PC-3 (cell line): ENCODE results near the gene CYRIA. TPM values are rescaled to one million over a fixed set of nuclear protein-coding genes. Genes with fewer than 3 reads are reported as not detected.

Source experiments
- ATAC-seq: fragments of 200-7000 bp; cut with Tn5 transposase; 2 replicates; pipeline ENCODE4 v1.9.1; 2020; ENCODE audit warnings: mild to moderate bottlenecking, moderate library complexity
- BruUV-seq: library from RNA; stranded (reverse); fragments of 400-500 nt; replicated peaks from 2 replicates; lab custom pipeline; 2021; lab: Mats Ljungman, UMichigan
- CTCF ChIA-PET: fragments of 300-600 bp; sonication (Branson Sonifier 250); formaldehyde crosslinking; loops from one replicate; lab custom pipeline; 2022; ENCODE audit warnings: antibody characterized with exemption; lab: Charles Lee
- POLR2A ChIA-PET: fragments of 300-600 bp; sonication (Branson Sonifier 250); formaldehyde crosslinking; loops from one replicate; lab custom pipeline; 2022; ENCODE audit warnings: antibody characterized with exemption; ENCODE audit not compliant: unreplicated experiment; lab: Charles Lee
- DNase-seq: peaks from one replicate; pipeline ENCODE4 v3.0.0-alpha.2; 2015
- H2AFZ ChIP-seq: fragments of 300-600 bp; sonication (generic); 2 replicates; pipeline ENCODE4 v1.6.0; 2016; ENCODE audit warnings: antibody characterized with exemption, low read length
- H3F3A ChIP-seq: fragments of 300-600 bp; sonication (generic); one replicate; pipeline ENCODE4 v1.6.0; 2017; ENCODE audit warnings: antibody characterized with exemption, low read length, control low read depth, mild to moderate bottlenecking; ENCODE audit not compliant: unreplicated experiment
- H3K27ac ChIP-seq: fragments of 300-600 bp; sonication (generic); 2 replicates; pipeline ENCODE4 v1.5.1; 2016; ENCODE audit warnings: mild to moderate bottlenecking, low read length
- H3K27me3 ChIP-seq: fragments of 300-600 bp; sonication (generic); 2 replicates; pipeline ENCODE4 v1.6.1; 2016; ENCODE audit warnings: low read length, mixed read lengths
- H3K36me3 ChIP-seq: fragments of 300-600 bp; sonication (generic); 2 replicates; pipeline ENCODE4 v1.6.1; 2016; ENCODE audit warnings: low read depth, mixed run types, low read length, mixed read lengths
- H3K4me1 ChIP-seq: fragments of 300-600 bp; sonication (generic); 2 replicates; pipeline ENCODE4 v1.5.1; 2016; ENCODE audit warnings: low read length; ENCODE audit not compliant: insufficient read depth
- H3K4me2 ChIP-seq: fragments of 300-600 bp; sonication (generic); 2 replicates; pipeline ENCODE4 v1.6.0; 2016; ENCODE audit warnings: low read length
- H3K4me3 ChIP-seq: fragments of 300-600 bp; sonication (generic); 2 replicates; pipeline ENCODE4 v1.5.1; 2016; ENCODE audit warnings: mild to moderate bottlenecking, low read length, mixed read lengths
- H3K79me2 ChIP-seq: fragments of 300-600 bp; sonication (generic); 2 replicates; pipeline ENCODE4 v1.6.1; 2017; ENCODE audit warnings: low read length, mixed read lengths
- H3K9ac ChIP-seq: fragments of 300-600 bp; sonication (generic); 2 replicates; pipeline ENCODE4 v1.6.0; 2016; ENCODE audit warnings: mild to moderate bottlenecking, low read length
- H3K9me2 ChIP-seq: fragments of 300-600 bp; sonication (generic); replicated peaks from 2 replicates; pipeline ENCODE4 v1.6.1; 2016; ENCODE audit warnings: mixed run types, low read length, mixed read lengths
- H3K9me3 ChIP-seq: fragments of 300-600 bp; sonication (generic); 2 replicates; pipeline ENCODE4 v1.6.1; 2016; ENCODE audit warnings: low read length, mixed read lengths
- H4K20me1 ChIP-seq: fragments of 300-600 bp; sonication (generic); 2 replicates; pipeline ENCODE4 v1.6.1; 2016; ENCODE audit warnings: low read length, mixed read lengths
- CTCF ChIP-seq: fragments of 300-600 bp; sonication (generic); conservative IDR thresholded peaks from 2 replicates; pipeline ENCODE4 v1.5.1; 2017; ENCODE audit warnings: antibody characterized with exemption, low read depth, mild to moderate bottlenecking, low read length
- EZH2 ChIP-seq: fragments of 300-600 bp; sonication (generic); IDR thresholded peaks from one replicate; pipeline ENCODE4 v1.6.1; 2017; ENCODE audit warnings: antibody characterized with exemption, mild to moderate bottlenecking, low read length; ENCODE audit not compliant: unreplicated experiment
- EZH2phosphoT487 ChIP-seq: fragments of 300-600 bp; sonication (generic); IDR thresholded peaks from 2 replicates; pipeline ENCODE4 v1.6.1; 2018; ENCODE audit warnings: mild to moderate bottlenecking, antibody characterized with exemption, low read length, borderline replicate concordance
- intact Hi-C: fragments of 100-400 bp; cut with micrococcal nuclease; formaldehyde crosslinking; loops from 2 replicates; pipeline ENCODE4 v1.9.0; 2023
- total RNA-seq: library from RNA; depleted of rRNA; stranded (reverse); fragments of >200 nt; gene quantifications from 2 replicates; pipeline ENCODE4 v1.2.3, GENCODE V29; 2014

The CYRIA gene
- total RNA-seq, 1 experiment from 2014 or later: 0.15 TPM

DNA sequence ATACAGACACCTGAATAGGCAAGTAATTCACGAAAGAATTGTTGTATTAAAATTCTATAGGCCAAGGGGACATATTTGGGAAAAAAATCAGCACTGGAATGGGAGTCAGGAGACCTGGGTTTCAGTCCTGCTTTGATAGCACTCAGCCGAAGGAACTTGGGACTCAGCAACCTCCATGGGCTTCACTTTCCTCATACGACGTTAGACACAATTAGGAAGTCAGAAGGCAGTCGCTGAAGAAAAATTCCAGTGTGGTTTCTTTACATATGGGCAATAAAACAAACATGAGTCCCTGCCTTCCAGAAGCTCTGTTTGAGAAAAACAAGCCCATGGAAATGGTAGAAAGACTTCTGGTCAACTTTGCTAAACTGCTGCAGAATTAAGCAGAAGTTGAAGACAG lies 15.1 kb upstream of the CYRIA start:
- ATAC-seq (no peak), DNase-seq (no peak)
- Histone ChIP-seq H3K9ac (no peak overlapping the region), H3K4me1 (no peaks in the 10 kb centered on the region), H2AFZ (no peak overlapping the region), H4K20me1 (no peaks in the 10 kb centered on the region), H3K79me2 (no peaks in the 10 kb centered on the region), H3K4me3 (no peak overlapping the region), H3K4me2 (no peak overlapping the region), H3K27me3 (no peaks in the 10 kb centered on the region), H3K9me3 (peaks cover 5% of the 10 kb centered on the region; the same call in 1 of the 2 replicates), H3K27ac (no peak overlapping the region), H3F3A (no peaks in the 10 kb centered on the region), H3K9me2 (no peaks in the 10 kb centered on the region), H3K36me3 (no peaks in the 10 kb centered on the region)
- ChIA-PET CTCF (no interaction called here), POLR2A (no interaction called here)
- intact Hi-C loops: no loop called here
- TF ChIP-seq EZH2phosphoT487 (no peak), EZH2 (no peak), CTCF (no peak)
- no TSS peak for BruUV-seq

GRCh38 chr2:16680304-16680703 lies 14.7 kb upstream of the CYRIA start:
- Histone ChIP-seq H3K4me3 (no peak overlapping the region), H3K9ac (no peak overlapping the region), H3F3A (no peaks in the 10 kb centered on the region), H2AFZ (no peak overlapping the region), H3K9me2 (no peaks in the 10 kb centered on the region), H4K20me1 (no peaks in the 10 kb centered on the region), H3K4me2 (no peak overlapping the region), H3K79me2 (no peaks in the 10 kb centered on the region), H3K9me3 (peaks cover 5% of the 10 kb centered on the region; the same call in 1 of the 2 replicates), H3K27me3 (no peaks in the 10 kb centered on the region), H3K27ac (no peak overlapping the region), H3K36me3 (no peaks in the 10 kb centered on the region), H3K4me1 (no peaks in the 10 kb centered on the region)
- no peak for DNase-seq
- BruUV-seq: no TSS peak
- no peak for TF ChIP-seq EZH2phosphoT487
- no peak for TF ChIP-seq CTCF
- no peak for TF ChIP-seq EZH2
- CTCF ChIA-PET: no interaction called here
- intact Hi-C loops: no loop called here
- ATAC-seq: no peak
- POLR2A ChIA-PET: no interaction called here

DNA sequence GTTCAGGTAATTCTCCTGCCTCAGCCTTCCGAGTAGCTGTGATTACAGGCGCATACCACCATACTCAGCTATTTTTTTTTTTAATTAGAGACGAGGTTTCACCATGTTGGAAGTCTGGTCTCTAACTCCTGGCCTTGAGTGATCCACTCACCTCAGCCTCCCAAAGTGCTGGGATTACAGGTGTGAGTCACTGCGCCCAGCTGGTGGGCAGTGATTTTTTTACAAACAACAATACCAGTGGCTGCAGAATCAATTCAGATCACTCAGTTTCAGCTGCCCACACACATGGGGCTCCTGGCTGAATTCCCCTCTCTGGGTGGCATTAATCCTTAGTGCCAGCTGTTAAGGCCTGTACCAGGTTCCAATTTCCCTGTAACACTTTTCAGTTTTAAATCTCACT lies 13.3 kb upstream of the CYRIA start:
- CTCF ChIA-PET: no interaction called here
- Histone ChIP-seq H3K9ac (no peak overlapping the region), H3K4me2 (no peak overlapping the region), H3K9me3 (peaks cover 5% of the 10 kb centered on the region; the same call in 1 of the 2 replicates), H3K27ac (no peak overlapping the region), H3K27me3 (no peaks in the 10 kb centered on the region), H2AFZ (no peak overlapping the region), H3K36me3 (no peaks in the 10 kb centered on the region), H4K20me1 (no peaks in the 10 kb centered on the region), H3F3A (no peaks in the 10 kb centered on the region), H3K9me2 (no peaks in the 10 kb centered on the region), H3K79me2 (no peaks in the 10 kb centered on the region), H3K4me3 (no peak overlapping the region), H3K4me1 (no peaks in the 10 kb centered on the region)
- no peak for ATAC-seq
- TF ChIP-seq EZH2phosphoT487 (no peak), CTCF (no peak), EZH2 (no peak)
- intact Hi-C loops: no loop called here
- DNase-seq: no peak
- POLR2A ChIA-PET: no interaction called here
- BruUV-seq: no TSS peak
